Neutrophil (primary cell): ENCODE measurements around the gene ZPBP.

Experiments used
- H3K27ac ChIP-seq: fragments of 200-600 bp; sonication (generic); 2 replicates; pipeline ENCODE4 v1.5.1; 2016; ENCODE audit warnings: mild to moderate bottlenecking, moderate library complexity
- H3K27me3 ChIP-seq: fragments of 200-600 bp; sonication (generic); 2 replicates; pipeline ENCODE4 v1.6.0; 2016; ENCODE audit warnings: mild to moderate bottlenecking
- H3K36me3 ChIP-seq: fragments of 200-600 bp; sonication (generic); 2 replicates; pipeline ENCODE4 v1.5.1; 2017
- H3K4me1 ChIP-seq, 2 experiments: fragments of 200-600 bp in 1 of 2; sonication (generic) in 1 of 2; 1 replicate in 1 of 2; 2 replicates in 1 of 2; pipeline versions ENCODE4 v1.5.1 to v1.6.1; 2013 to 2016; ENCODE audit warnings: low read depth in 1 of 2, low read length in 1 of 2, mild to moderate bottlenecking in 1 of 2, moderate library complexity in 1 of 2; ENCODE audit not compliant: control insufficient read depth in 1 of 2, insufficient read depth in 1 of 2
- H3K4me3 ChIP-seq, 2 experiments: fragments of 200-600 bp in 1 of 2; sonication (generic) in 1 of 2; 1 replicate in 1 of 2; 2 replicates in 1 of 2; pipeline ENCODE4 v1.5.1; 2013 to 2016; ENCODE audit warnings: low read depth in 1 of 2, low read length in 1 of 2, mild to moderate bottlenecking in 1 of 2, moderate library complexity in 1 of 2
- H3K9me3 ChIP-seq: fragments of 200-600 bp; sonication (generic); 2 replicates; pipeline ENCODE4 v1.5.1; 2016
- TF ChIP-seq, protein P1 (sequence below): fragments of 200-600 bp; sonication (generic); IDR thresholded peaks from 2 replicates; pipeline ENCODE4 v1.5.1; 2016; ENCODE audit warnings: antibody characterized with exemption

The ZPBP gene

GRCh38 chr7:49928787-49929186 is 164.3 kb downstream of the ZPBP start:
- Histone ChIP-seq H3K27me3 (no peaks in the 10 kb centered on the region), H3K4me3 (no peak overlapping the region), H3K36me3 (no peaks in the 10 kb centered on the region), H3K27ac (no peak overlapping the region), H3K4me1 (no peaks in the 10 kb centered on the region), H3K9me3 (no peaks in the 10 kb centered on the region)
- TF ChIP-seq, protein P1, sequence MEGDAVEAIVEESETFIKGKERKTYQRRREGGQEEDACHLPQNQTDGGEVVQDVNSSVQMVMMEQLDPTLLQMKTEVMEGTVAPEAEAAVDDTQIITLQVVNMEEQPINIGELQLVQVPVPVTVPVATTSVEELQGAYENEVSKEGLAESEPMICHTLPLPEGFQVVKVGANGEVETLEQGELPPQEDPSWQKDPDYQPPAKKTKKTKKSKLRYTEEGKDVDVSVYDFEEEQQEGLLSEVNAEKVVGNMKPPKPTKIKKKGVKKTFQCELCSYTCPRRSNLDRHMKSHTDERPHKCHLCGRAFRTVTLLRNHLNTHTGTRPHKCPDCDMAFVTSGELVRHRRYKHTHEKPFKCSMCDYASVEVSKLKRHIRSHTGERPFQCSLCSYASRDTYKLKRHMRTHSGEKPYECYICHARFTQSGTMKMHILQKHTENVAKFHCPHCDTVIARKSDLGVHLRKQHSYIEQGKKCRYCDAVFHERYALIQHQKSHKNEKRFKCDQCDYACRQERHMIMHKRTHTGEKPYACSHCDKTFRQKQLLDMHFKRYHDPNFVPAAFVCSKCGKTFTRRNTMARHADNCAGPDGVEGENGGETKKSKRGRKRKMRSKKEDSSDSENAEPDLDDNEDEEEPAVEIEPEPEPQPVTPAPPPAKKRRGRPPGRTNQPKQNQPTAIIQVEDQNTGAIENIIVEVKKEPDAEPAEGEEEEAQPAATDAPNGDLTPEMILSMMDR, result no peak

DNA sequence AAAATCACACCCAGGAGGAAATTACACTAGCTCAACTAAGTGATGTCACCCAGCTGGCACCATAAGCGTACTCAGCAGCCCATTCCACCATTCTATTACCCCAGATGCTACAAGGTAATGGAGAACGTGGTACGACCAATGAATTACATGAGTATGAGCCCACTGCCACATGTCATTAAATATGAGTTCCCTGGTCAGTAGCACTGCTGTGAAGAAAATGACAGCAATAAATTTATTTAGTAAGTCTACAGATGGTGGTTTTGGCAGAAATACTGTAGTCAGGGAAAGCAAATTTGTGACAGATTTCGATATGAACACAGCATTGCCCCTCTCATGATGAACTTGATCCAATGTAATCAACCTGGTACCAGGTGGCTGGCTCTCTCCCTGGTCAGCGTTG is 165.4 kb downstream of the ZPBP start:
- Histone ChIP-seq H3K9me3 (no peaks in the 10 kb centered on the region), H3K36me3 (no peaks in the 10 kb centered on the region), H3K4me3 (no peak overlapping the region), H3K27ac (no peak overlapping the region), H3K27me3 (no peaks in the 10 kb centered on the region), H3K4me1 (no peaks in the 10 kb centered on the region)
- TF ChIP-seq, protein P1, result no peak

DNA sequence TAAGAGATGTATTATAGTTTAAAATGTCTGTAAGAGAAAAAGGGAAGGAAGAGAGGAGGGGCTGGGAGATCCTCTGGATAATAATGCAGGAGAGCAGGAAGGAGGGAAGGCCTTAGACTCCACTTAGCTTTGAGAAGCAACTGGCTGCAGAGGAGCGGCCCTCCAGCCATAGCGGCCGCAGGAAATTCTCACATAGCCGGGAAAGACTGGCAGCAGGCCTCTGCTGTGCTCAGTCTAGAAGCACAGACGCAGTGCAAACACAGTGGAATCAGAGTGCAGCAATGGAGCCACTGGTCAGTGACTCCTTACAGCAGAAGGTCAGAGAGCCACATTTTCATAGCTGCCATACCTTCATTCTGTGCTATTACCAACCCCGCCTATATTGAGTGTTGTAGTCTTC is 166.3 kb downstream of the ZPBP start:
- Histone ChIP-seq H3K36me3 (no peaks in the 10 kb centered on the region), H3K9me3 (no peaks in the 10 kb centered on the region), H3K27me3 (no peaks in the 10 kb centered on the region), H3K4me3 (no peak overlapping the region), H3K27ac (no peak overlapping the region), H3K4me1 (no peaks in the 10 kb centered on the region)
- TF ChIP-seq, protein P1, result no peak

DNA sequence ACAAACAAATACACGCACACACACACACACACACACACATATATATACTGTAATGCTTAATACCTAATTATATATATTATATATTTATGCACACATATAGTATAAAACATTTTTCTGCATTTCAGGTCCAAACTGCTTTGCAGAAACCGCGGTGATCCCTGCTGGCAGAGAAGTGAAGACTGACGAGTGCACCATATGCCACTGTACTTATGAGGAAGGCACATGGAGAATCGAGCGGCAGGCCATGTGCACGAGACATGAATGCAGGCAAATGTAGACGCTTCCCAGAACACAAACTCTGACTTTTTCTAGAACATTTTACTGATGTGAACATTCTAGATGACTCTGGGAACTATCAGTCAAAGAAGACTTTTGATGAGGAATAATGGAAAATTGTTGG is 181.1 kb downstream of the ZPBP start:
- Histone ChIP-seq H3K4me3 (no peak overlapping the region), H3K36me3 (no peaks in the 10 kb centered on the region), H3K9me3 (no peaks in the 10 kb centered on the region), H3K27me3 (no peaks in the 10 kb centered on the region), H3K27ac (no peak overlapping the region), H3K4me1 (no peaks in the 10 kb centered on the region)
- TF ChIP-seq, protein P1, result no peak

- H3K9me3 ChIP-seq, result no peaks in the 10 kb centered on the region
- H3K4me3 ChIP-seq, result no peak overlapping the region
- H3K4me1 ChIP-seq, result no peaks in the 10 kb centered on the region
- H3K27me3 ChIP-seq, result no peaks in the 10 kb centered on the region
- H3K36me3 ChIP-seq, result no peaks in the 10 kb centered on the region
- TF ChIP-seq, protein P1, result no peak
- H3K27ac ChIP-seq, result no peak overlapping the region
Measured at GRCh38 chr7:49894543-49894942, 198.5 kb downstream of the ZPBP start.

GRCh38 chr7:49893131-49893530 is 199.9 kb downstream of the ZPBP start:
- no peaks in the 10 kb centered on the region for H3K27me3 ChIP-seq
- TF ChIP-seq, protein P1, result no peak
- no peak overlapping the region for H3K27ac ChIP-seq
- H3K9me3 ChIP-seq, result no peaks in the 10 kb centered on the region
- no peak overlapping the region for H3K4me3 ChIP-seq
- H3K36me3 ChIP-seq, result no peaks in the 10 kb centered on the region
- no peaks in the 10 kb centered on the region for H3K4me1 ChIP-seq
